MM.1S (cell line): ENCODE data around the gene PDLIM5.

Source experiments
- CTCF ChIP-seq: fragments of 300-600 bp; sonication (generic); IDR thresholded peaks from 2 replicates; pipeline ENCODE4 v1.5.1; 2016; ENCODE audit warnings: antibody characterized with exemption, low read length, mixed read lengths
- EZH2 ChIP-seq: fragments of 300-600 bp; sonication (generic); optimal IDR thresholded peaks from 2 replicates; pipeline ENCODE3; 2017; ENCODE audit warnings: low read depth, mild to moderate bottlenecking, antibody characterized with exemption, low read length, mixed read lengths
- EZH2phosphoT487 ChIP-seq: fragments of 300-600 bp; sonication (generic); IDR thresholded peaks from 2 replicates; pipeline ENCODE4 v1.6.1; 2018; ENCODE audit warnings: antibody characterized with exemption, low read length

- TF ChIP-seq CTCF: no peak
- no peak for TF ChIP-seq EZH2phosphoT487
- TF ChIP-seq EZH2: no peak
Measured at GRCh38 chr4:94475050-94475449, 23.3 kb downstream of the PDLIM5 start.
